Parathyroid adenoma (tissue), 2 donors: Measurements from ENCODE around the gene NOVA2.

Experiments used
- H2AFZ ChIP-seq: fragments of 300-600 bp; sonication (generic); one replicate; pipeline ENCODE4 v1.7.0; 2017; ENCODE audit warnings: antibody characterized with exemption, mild to moderate bottlenecking
- H3K27ac ChIP-seq: fragments of 300-600 bp; sonication (generic); one replicate; pipeline ENCODE4 v1.7.0; 2017
- H3K27me3 ChIP-seq: fragments of 300-600 bp; sonication (generic); one replicate; pipeline ENCODE4 v1.7.0; 2017; ENCODE audit warnings: low read length; ENCODE audit not compliant: control insufficient read depth, insufficient read depth
- H3K36me3 ChIP-seq: fragments of 300-600 bp; sonication (generic); one replicate; pipeline ENCODE4 v1.7.0; 2017; ENCODE audit warnings: low read length; ENCODE audit not compliant: control insufficient read depth, insufficient read depth
- H3K4me1 ChIP-seq: fragments of 300-600 bp; sonication (generic); one replicate; pipeline ENCODE4 v1.7.0; 2017; ENCODE audit warnings: control low read depth
- H3K4me2 ChIP-seq: fragments of 300-600 bp; sonication (generic); one replicate; pipeline ENCODE4 v1.7.0; 2017; ENCODE audit warnings: low read length
- H3K4me3 ChIP-seq: fragments of 300-600 bp; sonication (generic); one replicate; pipeline ENCODE4 v1.7.0; 2017; ENCODE audit warnings: low read depth, low read length
- H3K79me2 ChIP-seq: fragments of 300-600 bp; sonication (generic); one replicate; pipeline ENCODE4 v1.7.0; 2017; ENCODE audit warnings: control low read depth
- H3K9ac ChIP-seq: fragments of 300-600 bp; sonication (generic); one replicate; pipeline ENCODE4 v1.7.0; 2017; ENCODE audit warnings: mild to moderate bottlenecking
- H3K9me3 ChIP-seq: fragments of 300-600 bp; sonication (generic); one replicate; pipeline ENCODE4 v1.7.0; 2017; ENCODE audit warnings: low read length; ENCODE audit not compliant: control insufficient read depth
- CTCF ChIP-seq: fragments of 300-600 bp; sonication (generic); IDR thresholded peaks from one replicate; pipeline ENCODE4 v1.7.0; 2017; ENCODE audit warnings: antibody characterized with exemption, mild to moderate bottlenecking
- donor health status: primary hyperparathyroidism.

The NOVA2 gene

GRCh38 chr19:45933759-45934158 is 39.9 kb downstream of the NOVA2 start:
- H3K4me3 ChIP-seq, result no peak overlapping the region
- no peaks in the 10 kb centered on the region for H3K27me3 ChIP-seq
- H3K9me3 ChIP-seq, result no peaks in the 10 kb centered on the region
- no peaks in the 10 kb centered on the region for H3K36me3 ChIP-seq
- no peak overlapping the region for H2AFZ ChIP-seq
- TF ChIP-seq CTCF, result no peak
- H3K4me2 ChIP-seq, result no peak overlapping the region
- H3K4me1 ChIP-seq, result no peaks in the 10 kb centered on the region
- no peak overlapping the region for H3K27ac ChIP-seq
- no peak overlapping the region for H3K9ac ChIP-seq
- H3K79me2 ChIP-seq, result no peaks in the 10 kb centered on the region

GRCh38 chr19:45931055-45931454 is 42.6 kb downstream of the NOVA2 start:
- TF ChIP-seq CTCF, result no peak
- Histone ChIP-seq H3K27me3 (no peaks in the 10 kb centered on the region), H2AFZ (no peak overlapping the region), H3K79me2 (no peaks in the 10 kb centered on the region), H3K9me3 (no peaks in the 10 kb centered on the region), H3K9ac (no peak overlapping the region), H3K27ac (no peak overlapping the region), H3K4me2 (no peak overlapping the region), H3K4me3 (no peak overlapping the region), H3K36me3 (no peaks in the 10 kb centered on the region), H3K4me1 (no peaks in the 10 kb centered on the region)

- Histone ChIP-seq H2AFZ (no peak overlapping the region), H3K27ac (no peak overlapping the region), H3K79me2 (no peaks in the 10 kb centered on the region), H3K4me2 (no peak overlapping the region), H3K9me3 (no peaks in the 10 kb centered on the region), H3K36me3 (no peaks in the 10 kb centered on the region), H3K9ac (no peak overlapping the region), H3K27me3 (no peaks in the 10 kb centered on the region), H3K4me1 (no peaks in the 10 kb centered on the region), H3K4me3 (no peak overlapping the region)
- TF ChIP-seq CTCF, result no peak
These were observed 44.4 kb downstream of the NOVA2 start for GRCh38 chr19:45929247-45929646.

GRCh38 chr19:45927565-45928261 is 46.0 kb downstream of the NOVA2 start:
- Histone ChIP-seq H3K4me1 (no peaks in the 10 kb centered on the region), H3K4me3 (no peak overlapping the region), H3K27ac (no peak overlapping the region), H3K27me3 (no peaks in the 10 kb centered on the region), H2AFZ (peak overlapping the region; percentile 17), H3K79me2 (no peaks in the 10 kb centered on the region), H3K9me3 (no peaks in the 10 kb centered on the region), H3K4me2 (peak overlapping the region; percentile 53), H3K9ac (no peak overlapping the region), H3K36me3 (no peaks in the 10 kb centered on the region)
- peak; percentile 9 for TF ChIP-seq CTCF

- Histone ChIP-seq H3K4me3 (no peak overlapping the region), H2AFZ (no peak overlapping the region), H3K27me3 (no peaks in the 10 kb centered on the region), H3K9ac (no peak overlapping the region), H3K4me1 (no peaks in the 10 kb centered on the region), H3K9me3 (no peaks in the 10 kb centered on the region), H3K79me2 (no peaks in the 10 kb centered on the region), H3K4me2 (no peak overlapping the region), H3K36me3 (no peaks in the 10 kb centered on the region), H3K27ac (no peak overlapping the region)
- no peak for TF ChIP-seq CTCF
These were observed 48.7 kb downstream of the NOVA2 start for GRCh38 chr19:45924891-45925447.
